Stomach (tissue), 4 donors: ENCODE results near the gene NDST1.

ENCODE experiments used
- CTCF ChIP-seq, 7 experiments: fragments of 450-650 bp in 4 of 7; fragments of 200-600 bp in 3 of 7; sonication (generic) in 3 of 7; IDR thresholded peaks; one replicate each; pipeline ENCODE4 v1.5.1; 2016 to 2019; ENCODE audit warnings: antibody characterized with exemption in 7 of 7, control low read depth in 2 of 7, mild to moderate bottlenecking in 1 of 7
- EP300 ChIP-seq: sonication (generic); formaldehyde crosslinking; IDR thresholded peaks from one replicate; pipeline ENCODE4 v1.6.1; 2017; ENCODE audit warnings: antibody characterized with exemption
- POLR2A ChIP-seq, 4 donors: fragments of 450-650 bp; IDR thresholded peaks; one replicate each; pipeline ENCODE4 v1.6.1; 2016; ENCODE audit warnings: antibody characterized with exemption in 4 of 4, control low read depth in 2 of 4, mild to moderate bottlenecking in 1 of 4, moderate library complexity in 1 of 4
- POLR2AphosphoS5 ChIP-seq, 3 donors: sonication (generic); formaldehyde crosslinking; IDR thresholded peaks; one replicate each; pipeline ENCODE4 v1.6.1; 2016; ENCODE audit warnings: antibody characterized with exemption in 3 of 3

- TF ChIP-seq POLR2AphosphoS5 (IDR thresholded peaks at IDR 0.05), result no peak
- TF ChIP-seq CTCF (IDR thresholded peaks at IDR 0.05), result no peak
- no peak for TF ChIP-seq POLR2A (IDR thresholded peaks at IDR 0.05)
- no peak for TF ChIP-seq EP300
Measured at GRCh38 chr5:150551066-150551465, 43.1 kb downstream of the NDST1 start.
